Astrocyte (in vitro differentiated cells and primary cell): ENCODE measurements around the gene CD34. TPM values are rescaled to one million over a fixed set of nuclear protein-coding genes. Genes with fewer than 3 reads are reported as not detected.

Experiments used
- DNase-seq: peaks from one replicate; pipeline ENCODE4 v3.0.0-alpha.2; 2010; ENCODE audit warnings: low read depth
- FAIRE-seq: peaks from 2 replicates; lab custom pipeline; 2011; peaks lifted over from hg19 to GRCh38; lab: Jason Lieb, UNC
- H2AFZ ChIP-seq: 2 replicates; pipeline ENCODE4 v1.6.0; 2012; ENCODE audit warnings: low read depth, low read length, inconsistent platforms
- H3K27ac ChIP-seq: 2 replicates; pipeline ENCODE4 v1.5.1; 2011; ENCODE audit warnings: low read depth, low read length, inconsistent platforms
- H3K27me3 ChIP-seq: 2 replicates; pipeline ENCODE4 v1.6.0; 2011; ENCODE audit warnings: low read length, inconsistent platforms; ENCODE audit not compliant: insufficient read depth
- H3K36me3 ChIP-seq: 2 replicates; pipeline ENCODE4 v1.5.1; 2011; ENCODE audit warnings: low read length, inconsistent platforms; ENCODE audit not compliant: insufficient read depth
- H3K4me1 ChIP-seq: 2 replicates; pipeline ENCODE4 v1.5.1; 2011; ENCODE audit warnings: low read length, inconsistent platforms; ENCODE audit not compliant: insufficient read depth
- H3K4me2 ChIP-seq: 2 replicates; pipeline ENCODE4 v1.6.0; 2012; ENCODE audit warnings: low read length, inconsistent platforms
- H3K4me3 ChIP-seq: 2 replicates; pipeline ENCODE4 v1.5.1; 2011; ENCODE audit warnings: low read depth, mild to moderate bottlenecking, low read length, inconsistent platforms; ENCODE audit not compliant: insufficient read depth
- H3K79me2 ChIP-seq: 2 replicates; pipeline ENCODE4 v1.6.0; 2012; ENCODE audit warnings: mild to moderate bottlenecking, low read length, inconsistent platforms; ENCODE audit not compliant: insufficient read depth
- H3K9ac ChIP-seq: 2 replicates; pipeline ENCODE4 v1.6.0; 2012; ENCODE audit warnings: mild to moderate bottlenecking, low read length, inconsistent platforms
- H3K9me3 ChIP-seq: 2 replicates; pipeline ENCODE4 v1.5.1; 2012; ENCODE audit warnings: low read depth, mild to moderate bottlenecking, low read length, inconsistent platforms; ENCODE audit not compliant: insufficient read depth
- H4K20me1 ChIP-seq: 2 replicates; pipeline ENCODE4 v1.6.0; 2012; ENCODE audit warnings: low read length, inconsistent platforms; ENCODE audit not compliant: insufficient read depth
- H3K27ac Mint-ChIP-seq: one replicate; pipeline ENCODE4 v1.8.0; 2021; ENCODE audit warnings: mild to moderate bottlenecking, mixed read lengths; ENCODE audit not compliant: unreplicated experiment
- H3K27me3 Mint-ChIP-seq: one replicate; pipeline ENCODE4 v1.8.0; 2021; ENCODE audit warnings: low read depth, mixed read lengths; ENCODE audit not compliant: unreplicated experiment
- H3K36me3 Mint-ChIP-seq: one replicate; pipeline ENCODE4 v1.8.0; 2021; ENCODE audit warnings: low read depth, mixed read lengths; ENCODE audit not compliant: unreplicated experiment
- H3K4me1 Mint-ChIP-seq: one replicate; pipeline ENCODE4 v1.8.0; 2021; ENCODE audit warnings: low read depth, mixed read lengths; ENCODE audit not compliant: unreplicated experiment
- H3K4me3 Mint-ChIP-seq: one replicate; pipeline ENCODE4 v1.8.0; 2021; ENCODE audit warnings: mild to moderate bottlenecking, moderate library complexity, mixed read lengths; ENCODE audit not compliant: unreplicated experiment
- H3K9me3 Mint-ChIP-seq: one replicate; pipeline ENCODE4 v1.8.0; 2021; ENCODE audit warnings: mild to moderate bottlenecking, mixed read lengths; ENCODE audit not compliant: unreplicated experiment
- CTCF ChIP-seq: IDR thresholded peaks from 2 replicates; pipeline ENCODE4 v1.5.1; 2011; ENCODE audit warnings: low read depth, mild to moderate bottlenecking, inconsistent platforms, low read length, moderate library complexity; ENCODE audit not compliant: insufficient read depth
- EZH2 ChIP-seq: IDR thresholded peaks from 2 replicates; pipeline ENCODE4 v1.6.1; 2012; ENCODE audit warnings: mild to moderate bottlenecking, low read length, inconsistent platforms; ENCODE audit not compliant: insufficient read depth
- total RNA-seq: library from RNA; stranded (reverse); gene quantifications from 2 replicates; pipeline ENCODE4 v1.2.1, GENCODE V29; 2021

Gene CD34
- total RNA-seq, 1 donor from 2014 or later, result 0.45 TPM

GRCh38 chr1:207852576-207853371 lies 58.2 kb downstream of the CD34 start:
- Mint-ChIP-seq H3K36me3 (peaks cover 3% of the 10 kb centered on the region), H3K9me3 (no peaks in the 10 kb centered on the region), H3K4me3 (no peak overlapping the region), H3K27ac (no peak overlapping the region), H3K4me1 (peaks cover 14% of the 10 kb centered on the region), H3K27me3 (peaks cover 16% of the 10 kb centered on the region)
- no peak for FAIRE-seq
- no peak overlapping the region for H3K27ac ChIP-seq
- H3K27me3 ChIP-seq, result no peaks in the 10 kb centered on the region
- H3K36me3 ChIP-seq, result no peaks in the 10 kb centered on the region
- H3K79me2 ChIP-seq, result no peaks in the 10 kb centered on the region
- DNase-seq, result no peak
- H3K4me2 ChIP-seq, result no peak overlapping the region
- no peak overlapping the region for H2AFZ ChIP-seq
- H3K9ac ChIP-seq, result no peak overlapping the region
- no peak for TF ChIP-seq CTCF
- H3K9me3 ChIP-seq, result no peaks in the 10 kb centered on the region
- H3K4me3 ChIP-seq, result no peak overlapping the region
- peaks cover 7% of the 10 kb centered on the region for H3K4me1 ChIP-seq
- no peaks in the 10 kb centered on the region for H4K20me1 ChIP-seq

DNA sequence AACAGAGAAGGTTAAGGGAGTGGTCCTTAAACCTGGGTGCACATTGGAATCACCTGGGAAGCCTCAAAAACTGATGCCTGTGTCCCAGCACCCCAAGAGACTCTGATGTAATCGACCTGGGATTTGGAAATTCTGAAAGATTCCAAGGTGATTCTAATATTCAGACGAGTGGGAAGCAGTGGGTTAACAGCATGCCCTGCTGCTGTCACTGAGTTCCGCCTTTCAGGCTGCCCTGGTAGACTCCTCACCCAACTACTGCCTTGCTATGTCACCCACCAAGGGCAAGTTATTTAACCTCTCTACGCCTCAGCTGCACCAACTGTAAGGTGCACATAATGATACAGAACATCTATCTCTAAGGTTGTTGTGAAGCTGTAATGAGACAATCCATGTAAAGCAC lies 59.2 kb downstream of the CD34 start:
- no peak for FAIRE-seq
- Histone ChIP-seq H3K79me2 (no peaks in the 10 kb centered on the region), H3K36me3 (no peaks in the 10 kb centered on the region), H3K4me2 (no peak overlapping the region), H2AFZ (no peak overlapping the region), H3K9me3 (no peaks in the 10 kb centered on the region), H3K4me1 (peaks cover 7% of the 10 kb centered on the region), H3K27me3 (no peaks in the 10 kb centered on the region), H3K4me3 (no peak overlapping the region), H3K27ac (no peak overlapping the region), H3K9ac (no peak overlapping the region), H4K20me1 (no peaks in the 10 kb centered on the region)
- Mint-ChIP-seq H3K27ac (no peak overlapping the region), H3K4me3 (no peak overlapping the region), H3K27me3 (peaks cover 16% of the 10 kb centered on the region), H3K9me3 (no peaks in the 10 kb centered on the region), H3K4me1 (peaks cover 14% of the 10 kb centered on the region), H3K36me3 (peaks cover 3% of the 10 kb centered on the region)
- no peak for DNase-seq
- TF ChIP-seq CTCF (no peak), EZH2 (no peak)
